ENCODE measurements around the gene TRPM3.

GRCh38 chr9:70816316-70816715 is 305.1 kb downstream of the TRPM3 start:
- TF ChIP-seq, protein P1, sequence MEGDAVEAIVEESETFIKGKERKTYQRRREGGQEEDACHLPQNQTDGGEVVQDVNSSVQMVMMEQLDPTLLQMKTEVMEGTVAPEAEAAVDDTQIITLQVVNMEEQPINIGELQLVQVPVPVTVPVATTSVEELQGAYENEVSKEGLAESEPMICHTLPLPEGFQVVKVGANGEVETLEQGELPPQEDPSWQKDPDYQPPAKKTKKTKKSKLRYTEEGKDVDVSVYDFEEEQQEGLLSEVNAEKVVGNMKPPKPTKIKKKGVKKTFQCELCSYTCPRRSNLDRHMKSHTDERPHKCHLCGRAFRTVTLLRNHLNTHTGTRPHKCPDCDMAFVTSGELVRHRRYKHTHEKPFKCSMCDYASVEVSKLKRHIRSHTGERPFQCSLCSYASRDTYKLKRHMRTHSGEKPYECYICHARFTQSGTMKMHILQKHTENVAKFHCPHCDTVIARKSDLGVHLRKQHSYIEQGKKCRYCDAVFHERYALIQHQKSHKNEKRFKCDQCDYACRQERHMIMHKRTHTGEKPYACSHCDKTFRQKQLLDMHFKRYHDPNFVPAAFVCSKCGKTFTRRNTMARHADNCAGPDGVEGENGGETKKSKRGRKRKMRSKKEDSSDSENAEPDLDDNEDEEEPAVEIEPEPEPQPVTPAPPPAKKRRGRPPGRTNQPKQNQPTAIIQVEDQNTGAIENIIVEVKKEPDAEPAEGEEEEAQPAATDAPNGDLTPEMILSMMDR (IDR thresholded peaks at IDR 0.05) = no peak
- TF ChIP-seq EZH2 (IDR thresholded peaks at IDR 0.05; ENCODE audit: borderline replicate concordance, insufficient read depth, low read depth, low read length, poor library complexity, severe bottlenecking) = no peak
